Caco-2 (cell line): Measurements from ENCODE around the gene LVRN. TPM values are rescaled to one million over a fixed set of nuclear protein-coding genes. Genes with fewer than 3 reads are reported as not detected.

Experiments used
- BruUV-seq: library from RNA; stranded (reverse); fragments of 400-500 nt; replicated peaks from 2 replicates; lab custom pipeline; 2021; lab: Mats Ljungman, UMichigan
- CTCF ChIA-PET: fragments of 300-600 bp; sonication (Branson Sonifier 250); formaldehyde crosslinking; loops from one replicate; lab custom pipeline; 2022; ENCODE audit warnings: antibody characterized with exemption; lab: Charles Lee
- POLR2A ChIA-PET: fragments of 300-600 bp; sonication (Branson Sonifier 250); formaldehyde crosslinking; loops from one replicate; lab custom pipeline; 2022; ENCODE audit warnings: antibody characterized with exemption; lab: Charles Lee
- DNase-seq, 2 experiments: peaks; one replicate each; pipeline versions ENCODE4 v3.0.0 to v3.0.0-alpha.2; 2020 to 2022
- H3K27me3 ChIP-seq: replicated peaks from 2 replicates; pipeline ENCODE4 v1.6.0; 2011; ENCODE audit warnings: low read length; ENCODE audit not compliant: control insufficient read depth, insufficient read depth
- H3K36me3 ChIP-seq: 2 replicates; pipeline ENCODE4 v1.5.1; 2011; ENCODE audit warnings: low read length; ENCODE audit not compliant: control insufficient read depth, insufficient read depth
- H3K4me1 ChIP-seq: fragments of 250-450 bp; sonication (Bioruptor Pico); 2 replicates; pipeline ENCODE4 v1.5.1; 2020; ENCODE audit warnings: mild to moderate bottlenecking
- H3K4me3 ChIP-seq: 2 replicates; pipeline ENCODE4 v1.5.1; 2011; ENCODE audit warnings: low read depth, mild to moderate bottlenecking, control low read depth, low read length
- H3K9me3 ChIP-seq: fragments of 250-450 bp; sonication (Bioruptor Pico); 2 replicates; pipeline ENCODE4 v1.5.1; 2020; ENCODE audit warnings: mild to moderate bottlenecking, moderate library complexity
- H3K27ac Mint-ChIP-seq: one replicate; pipeline ENCODE4 v1.8.0; 2022; ENCODE audit warnings: mixed read lengths; ENCODE audit not compliant: unreplicated experiment
- H3K27me3 Mint-ChIP-seq: one replicate; pipeline ENCODE4 v1.8.0; 2022; ENCODE audit warnings: mixed read lengths; ENCODE audit not compliant: insufficient read depth, unreplicated experiment
- H3K36me3 Mint-ChIP-seq: one replicate; pipeline ENCODE4 v1.8.0; 2022; ENCODE audit warnings: mild to moderate bottlenecking, mixed read lengths; ENCODE audit not compliant: insufficient read depth, unreplicated experiment
- H3K4me1 Mint-ChIP-seq: one replicate; pipeline ENCODE4 v1.8.0; 2022; ENCODE audit warnings: low read depth, mixed read lengths; ENCODE audit not compliant: unreplicated experiment
- H3K4me3 Mint-ChIP-seq: one replicate; pipeline ENCODE4 v1.8.0; 2022; ENCODE audit warnings: mild to moderate bottlenecking, moderate library complexity, mixed read lengths; ENCODE audit not compliant: unreplicated experiment
- H3K9me3 Mint-ChIP-seq: one replicate; pipeline ENCODE4 v1.8.0; 2022; ENCODE audit warnings: mixed read lengths; ENCODE audit not compliant: unreplicated experiment
- CTCF ChIP-seq, 2 experiments: fragments of 200-600 bp in 1 of 2; IDR thresholded peaks; 1 replicate in 1 of 2; 2 replicates in 1 of 2; pipeline versions ENCODE4 v1.5.1 to v1.8.0; 2011 to 2022; ENCODE audit warnings: antibody characterized with exemption in 1 of 2, control low read depth in 1 of 2, inconsistent platforms in 1 of 2, low read depth in 1 of 2, low read length in 1 of 2, mild to moderate bottlenecking in 1 of 2, moderate library complexity in 1 of 2; ENCODE audit not compliant: insufficient read depth in 1 of 2, severe bottlenecking in 1 of 2, unreplicated experiment in 1 of 2
- intact Hi-C: fragments of 100-400 bp; cut with micrococcal nuclease; formaldehyde crosslinking; loops from one replicate; pipeline ENCODE4 v1.10.0; 2022; ENCODE audit not compliant: unreplicated experiment
- total RNA-seq: library from RNA; stranded (reverse); gene quantifications from 2 replicates; pipeline ENCODE4 v1.2.3, GENCODE V29; 2022

LVRN gene
- total RNA-seq, 1 experiment from 2014 or later = 0.27 TPM

DNA sequence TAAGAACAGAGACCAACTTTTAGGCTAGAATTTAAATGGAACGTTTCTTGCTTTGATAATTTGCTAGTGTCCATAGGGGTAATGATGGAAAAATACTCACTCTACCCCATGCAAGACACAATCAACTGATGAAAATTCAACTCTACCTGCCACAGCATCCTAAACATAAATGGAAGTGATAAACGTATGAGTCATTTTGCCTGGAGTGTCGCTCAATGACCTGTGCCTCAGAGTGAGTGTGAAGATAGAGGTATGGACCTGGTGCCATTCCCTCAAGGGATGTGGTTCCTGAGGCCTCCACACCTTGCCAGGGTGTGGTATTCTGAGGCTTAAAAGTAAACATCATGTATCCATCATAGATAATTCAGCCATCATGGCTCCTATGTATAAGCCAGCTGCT is 84.0 kb downstream of the LVRN start:
- Histone ChIP-seq H3K4me1 (no peaks in the 10 kb centered on the region), H3K36me3 (no peaks in the 10 kb centered on the region), H3K9me3 (no peaks in the 10 kb centered on the region), H3K27me3 (no peaks in the 10 kb centered on the region; the same call in 1 of the 2 replicates), H3K4me3 (no peak overlapping the region)
- CTCF ChIA-PET = no interaction called here
- intact Hi-C loops = no loop called here
- POLR2A ChIA-PET = no interaction called here
- no peak for TF ChIP-seq CTCF (IDR thresholded peaks at IDR 0.05; ENCODE audit: insufficient read depth in 1 of 2, low read depth in 1 of 2, low read length in 1 of 2, severe bottlenecking in 1 of 2, unreplicated experiment in 1 of 2)
- no peaks in the 10 kb centered on the region for H3K36me3 Mint-ChIP-seq
- DNase-seq = no peak
- peaks cover 20% of the 10 kb centered on the region for H3K27me3 Mint-ChIP-seq
- H3K9me3 Mint-ChIP-seq = no peaks in the 10 kb centered on the region
- no peak overlapping the region for H3K4me3 Mint-ChIP-seq
- H3K27ac Mint-ChIP-seq = no peak overlapping the region
- no TSS peak for BruUV-seq
- no peaks in the 10 kb centered on the region for H3K4me1 Mint-ChIP-seq

DNA sequence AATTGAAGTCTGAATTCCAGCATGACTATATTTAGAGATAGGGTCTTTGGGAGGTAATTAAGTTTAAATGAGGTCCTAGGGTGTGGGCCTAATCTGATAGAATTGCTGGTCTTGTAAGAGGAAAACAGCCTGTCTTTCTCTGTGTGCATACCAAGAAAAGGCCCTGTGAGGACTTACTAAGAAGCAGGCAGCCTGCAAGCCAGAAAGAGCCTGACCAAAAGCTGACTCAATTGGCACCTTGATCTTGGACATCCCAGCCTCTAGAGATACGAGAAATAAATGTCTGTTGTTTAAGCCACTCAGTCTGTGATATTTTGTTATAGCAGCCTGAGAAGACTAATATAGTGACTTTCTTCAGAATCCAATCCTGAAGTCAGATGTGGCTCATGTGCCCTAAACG is 84.5 kb downstream of the LVRN start:
- H3K4me3 ChIP-seq = no peak overlapping the region
- Mint-ChIP-seq H3K36me3 (no peaks in the 10 kb centered on the region), H3K27ac (no peak overlapping the region), H3K9me3 (no peaks in the 10 kb centered on the region), H3K27me3 (peaks cover 16% of the 10 kb centered on the region), H3K4me3 (no peak overlapping the region), H3K4me1 (no peaks in the 10 kb centered on the region)
- H3K4me1 ChIP-seq = no peaks in the 10 kb centered on the region
- no peak for TF ChIP-seq CTCF (IDR thresholded peaks at IDR 0.05; ENCODE audit: insufficient read depth in 1 of 2, low read depth in 1 of 2, low read length in 1 of 2, severe bottlenecking in 1 of 2, unreplicated experiment in 1 of 2)
- ChIA-PET POLR2A (no interaction called here), CTCF (no interaction called here)
- H3K36me3 ChIP-seq = no peaks in the 10 kb centered on the region
- no TSS peak for BruUV-seq
- H3K27me3 ChIP-seq = no peaks in the 10 kb centered on the region; the same call in 1 of the 2 replicates
- no peak for DNase-seq
- H3K9me3 ChIP-seq = no peaks in the 10 kb centered on the region
- intact Hi-C loops = no loop called here

DNA sequence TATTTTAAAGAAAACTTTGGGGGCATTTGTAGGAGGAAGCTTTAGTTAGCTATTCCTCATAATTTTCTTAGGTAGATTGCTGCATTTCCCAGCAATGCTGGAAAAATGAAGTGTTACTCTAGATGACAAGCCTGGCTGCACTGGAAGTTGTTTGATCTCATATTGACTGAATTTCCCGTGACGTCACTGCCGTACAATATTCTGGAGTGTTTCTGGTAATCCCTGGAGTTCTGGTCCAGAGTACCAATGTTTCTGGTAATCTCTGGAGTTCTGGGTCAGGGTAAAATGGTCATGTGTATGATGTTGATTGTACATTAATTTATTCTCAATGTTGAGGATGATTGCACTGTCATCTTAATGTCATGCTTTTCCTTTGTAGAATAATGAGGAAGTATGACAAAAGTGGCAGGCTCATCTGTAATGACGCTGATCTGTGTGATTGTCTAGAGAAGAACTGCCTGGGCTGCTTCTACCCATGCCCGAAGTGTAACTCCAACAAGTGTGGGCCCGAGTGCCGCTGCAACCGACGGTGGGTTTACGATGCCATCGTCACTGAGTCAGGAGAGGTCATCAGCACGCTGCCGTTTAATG is 96.2 kb downstream of the LVRN start:
- Mint-ChIP-seq H3K36me3 (no peaks in the 10 kb centered on the region), H3K4me3 (no peak overlapping the region), H3K27ac (no peak overlapping the region), H3K27me3 (peaks cover 13% of the 10 kb centered on the region), H3K9me3 (no peaks in the 10 kb centered on the region), H3K4me1 (no peaks in the 10 kb centered on the region)
- Histone ChIP-seq H3K4me3 (no peak overlapping the region), H3K4me1 (no peaks in the 10 kb centered on the region), H3K27me3 (no peaks in the 10 kb centered on the region), H3K36me3 (no peaks in the 10 kb centered on the region), H3K9me3 (no peaks in the 10 kb centered on the region)
- CTCF ChIA-PET = no interaction called here
- no TSS peak for BruUV-seq
- intact Hi-C loops = no loop called here
- TF ChIP-seq CTCF (IDR thresholded peaks at IDR 0.05; ENCODE audit: insufficient read depth in 1 of 2, low read depth in 1 of 2, low read length in 1 of 2, severe bottlenecking in 1 of 2, unreplicated experiment in 1 of 2) = no peak
- DNase-seq = no peak
- POLR2A ChIA-PET = no interaction called here
